SK-N-SH treated with all-trans-retinoic acid at 6 μM for 48 hours (cell line): Measurements from ENCODE around the gene SLC52A1.

Experiments used
- ARNTL ChIP-seq: fragments of 450-650 bp; formaldehyde crosslinking; IDR thresholded peaks from 2 replicates; pipeline ENCODE4 v1.5.0; 2020; ENCODE audit warnings: low read depth, mild to moderate bottlenecking, moderate library complexity, borderline replicate concordance
- CREB5 ChIP-seq: fragments of 250-450 bp; sonication (Bioruptor Pico); IDR thresholded peaks from 2 replicates; pipeline ENCODE4 v1.5.1; 2020; ENCODE audit warnings: low read depth, mild to moderate bottlenecking, moderate library complexity
- CSRNP3 ChIP-seq: fragments of 250-450 bp; sonication (Bioruptor Pico); IDR thresholded peaks from 2 replicates; pipeline ENCODE4 v1.5.1; 2021; ENCODE audit warnings: mild to moderate bottlenecking, moderate library complexity
- GLIS3 ChIP-seq: fragments of 250-450 bp; sonication (Bioruptor Pico); IDR thresholded peaks from 2 replicates; pipeline ENCODE4 v1.5.0; 2020; ENCODE audit warnings: mild to moderate bottlenecking, moderate library complexity
- ISL1 ChIP-seq: fragments of 250-450 bp; sonication (Bioruptor Pico); IDR thresholded peaks from 2 replicates; pipeline ENCODE4 v2.1.2; 2022; ENCODE audit warnings: mild to moderate bottlenecking, moderate library complexity
- PATZ1 ChIP-seq: fragments of 250-450 bp; sonication (Bioruptor Pico); IDR thresholded peaks from 2 replicates; pipeline ENCODE4 v1.8.0; 2020; ENCODE audit warnings: mild to moderate bottlenecking, moderate library complexity, borderline replicate concordance
- POU6F1 ChIP-seq: fragments of 250-450 bp; sonication (Bioruptor Pico); IDR thresholded peaks from 2 replicates; pipeline ENCODE4 v1.8.0; 2021; ENCODE audit warnings: low read depth, mild to moderate bottlenecking, moderate library complexity, borderline replicate concordance
- PPARA ChIP-seq: fragments of 250-450 bp; sonication (Bioruptor Pico); IDR thresholded peaks from 2 replicates; pipeline ENCODE4 v1.5.0; 2020; ENCODE audit warnings: mild to moderate bottlenecking, borderline replicate concordance
- RARB ChIP-seq: fragments of 250-450 bp; sonication (Bioruptor Pico); IDR thresholded peaks from 2 replicates; pipeline ENCODE4 v1.8.0; 2021; ENCODE audit warnings: mild to moderate bottlenecking, moderate library complexity
- TOX ChIP-seq: fragments of 250-450 bp; sonication (Bioruptor Pico); IDR thresholded peaks from 2 replicates; pipeline ENCODE4 v1.8.0; 2021; ENCODE audit warnings: mild to moderate bottlenecking, moderate library complexity, borderline replicate concordance
- TSHZ2 ChIP-seq: fragments of 250-450 bp; sonication (Bioruptor Pico); IDR thresholded peaks from 2 replicates; pipeline ENCODE4 v1.5.0; 2020; ENCODE audit warnings: mild to moderate bottlenecking, moderate library complexity
- ZC3H10 ChIP-seq: fragments of 250-450 bp; sonication (Bioruptor Pico); IDR thresholded peaks from 2 replicates; pipeline ENCODE4 v1.5.1; 2021; ENCODE audit warnings: mild to moderate bottlenecking, moderate library complexity
- ZFP30 ChIP-seq: fragments of 450-650 bp; formaldehyde crosslinking; IDR thresholded peaks from 2 replicates; pipeline ENCODE4 v1.5.0; 2022; ENCODE audit warnings: mild to moderate bottlenecking, moderate library complexity

GRCh38 chr17:5050278-5050677 is 15.1 kb upstream of the SLC52A1 start:
- no peak for TF ChIP-seq ZFP30
- no peak for TF ChIP-seq PATZ1 (CRISPR knock-in tag)
- no peak for TF ChIP-seq CSRNP3
- no peak for TF ChIP-seq GLIS3 (CRISPR knock-in tag)
- TF ChIP-seq ARNTL (CRISPR knock-in tag): no peak
- TF ChIP-seq ISL1: no peak
- no peak for TF ChIP-seq TSHZ2 (CRISPR knock-in tag)
- TF ChIP-seq PPARA (CRISPR knock-in tag): no peak
- TF ChIP-seq TOX (CRISPR knock-in tag): no peak
- no peak for TF ChIP-seq ZC3H10 (CRISPR knock-in tag)
- TF ChIP-seq CREB5 (CRISPR knock-in tag): no peak
- TF ChIP-seq POU6F1 (CRISPR knock-in tag): no peak
- TF ChIP-seq RARB (CRISPR knock-in tag): no peak
